H1 (cell line): ENCODE data around the gene ENO3. TPM values are rescaled to one million over a fixed set of nuclear protein-coding genes. Genes with fewer than 3 reads are reported as not detected.
"Not testable (repeated sequence)": the region's sequence is repeated elsewhere in the genome, so short reads cannot be mapped to it uniquely, and the experiment has no call there.

Experiments
- CTCF ChIA-PET: fragments of 300-600 bp; sonication (Branson Sonifier 250); formaldehyde crosslinking; loops from one replicate; lab custom pipeline; 2021; ENCODE audit not compliant: partially characterized antibody; lab: Charles Lee
- POLR2A ChIA-PET: fragments of 300-600 bp; sonication (Branson Sonifier 250); formaldehyde crosslinking; loops from one replicate; lab custom pipeline; 2021; ENCODE audit warnings: inconsistent platforms; ENCODE audit not compliant: partially characterized antibody; lab: Charles Lee
- DNase-seq, 2 experiments: peaks; one replicate each; pipeline versions ENCODE4 v3.0.0 to v3.0.0-alpha.2; 2010 to 2022; ENCODE audit warnings: low spot score in 2 of 2, low read depth in 1 of 2, mixed read lengths in 1 of 2
- FAIRE-seq: peaks from 2 replicates; lab custom pipeline; 2011; peaks lifted over from hg19 to GRCh38; lab: Jason Lieb, UNC
- H2AFZ ChIP-seq: 2 replicates; pipeline ENCODE4 v1.8.1; 2012; ENCODE audit warnings: low read length, inconsistent platforms
- H2AK5ac ChIP-seq: 2 replicates; pipeline ENCODE4 v1.6.1; 2013; ENCODE audit warnings: low read depth, low read length
- H2BK120ac ChIP-seq: replicated peaks from 2 replicates; pipeline ENCODE3; 2013; ENCODE audit warnings: low read depth, low read length, inconsistent platforms
- H2BK12ac ChIP-seq: 2 replicates; pipeline ENCODE4 v1.6.1; 2013; ENCODE audit warnings: low read depth, low read length
- H2BK15ac ChIP-seq: 2 replicates; pipeline ENCODE4 v1.6.1; 2013; ENCODE audit warnings: low read length
- H2BK20ac ChIP-seq: 2 replicates; pipeline ENCODE4 v1.6.1; 2013; ENCODE audit warnings: low read length
- H2BK5ac ChIP-seq: 2 replicates; pipeline ENCODE4 v1.6.1; 2013; ENCODE audit warnings: low read depth, low read length
- H3K14ac ChIP-seq: 2 replicates; pipeline ENCODE4 v1.6.1; 2013; ENCODE audit warnings: inconsistent platforms; ENCODE audit not compliant: insufficient read length
- H3K18ac ChIP-seq: 2 replicates; pipeline ENCODE4 v1.6.1; 2013; ENCODE audit warnings: low read length; ENCODE audit errors: extremely low read depth
- H3K23ac ChIP-seq: 2 replicates; pipeline ENCODE4 v1.6.1; 2013; ENCODE audit warnings: inconsistent platforms; ENCODE audit not compliant: insufficient read length
- H3K23me2 ChIP-seq: 2 replicates; pipeline ENCODE4 v1.6.1; 2013; ENCODE audit warnings: low read depth, low read length
- H3K27ac ChIP-seq: 2 replicates; pipeline ENCODE4 v1.6.1; 2011; ENCODE audit warnings: low read depth, low read length, inconsistent platforms
- H3K27me3 ChIP-seq, 4 experiments: replicated peaks in 1 of 4; 1 replicate in 1 of 4; 2 replicates in 3 of 4; pipeline versions ENCODE4 v1.6.1 to v1.8.1; 2011 to 2013; ENCODE audit warnings: low read length in 3 of 4, mild to moderate bottlenecking in 3 of 4, inconsistent platforms in 2 of 4, mixed read lengths in 2 of 4, moderate library complexity in 1 of 4; ENCODE audit not compliant: control insufficient read depth in 3 of 4, insufficient read depth in 3 of 4; ENCODE audit errors: extremely low read depth in 1 of 4
- H3K36me3 ChIP-seq, 4 experiments: 2 replicates each; pipeline versions ENCODE4 v1.6.1 to v1.8.1; 2011 to 2013; ENCODE audit warnings: mild to moderate bottlenecking in 4 of 4, low read length in 3 of 4, moderate library complexity in 2 of 4, control low read depth in 1 of 4, inconsistent platforms in 1 of 4; ENCODE audit not compliant: insufficient read depth in 4 of 4, control insufficient read depth in 2 of 4
- H3K4ac ChIP-seq: replicated peaks from 2 replicates; pipeline ENCODE3; 2013; ENCODE audit warnings: low read length, low read depth, mixed read lengths, inconsistent platforms; ENCODE audit not compliant: insufficient read length
- H3K4me1 ChIP-seq, 4 experiments: replicated peaks in 1 of 4; 1 replicate in 1 of 4; 2 replicates in 3 of 4; pipeline versions ENCODE4 v1.6.1 to v1.8.1; 2011 to 2013; ENCODE audit warnings: low read length in 3 of 4, inconsistent platforms in 2 of 4, mixed read lengths in 1 of 4; ENCODE audit not compliant: insufficient read depth in 4 of 4, control insufficient read depth in 3 of 4
- H3K4me2 ChIP-seq, 2 experiments: 2 replicates each; pipeline versions ENCODE4 v1.6.1 to v1.8.1; 2011 to 2013; ENCODE audit warnings: low read depth in 2 of 2, low read length in 2 of 2, control low read depth in 1 of 2, inconsistent platforms in 1 of 2, mild to moderate bottlenecking in 1 of 2; ENCODE audit not compliant: insufficient read depth in 1 of 2
- H3K4me3 ChIP-seq, 4 experiments: fragments of 200-600, 300-600 bp in 1 of 4; sonication (generic), shearing (Covaris generic), sonication (Bioruptor Twin) in 1 of 4; 2 replicates each; pipeline versions ENCODE4 v1.5.1 to v1.8.1; 2011 to 2016; ENCODE audit warnings: low read length in 4 of 4, low read depth in 3 of 4, control low read depth in 2 of 4, inconsistent platforms in 2 of 4, mild to moderate bottlenecking in 2 of 4, mixed read lengths in 1 of 4, moderate library complexity in 1 of 4; ENCODE audit not compliant: insufficient read depth in 2 of 4; ENCODE audit errors: extremely low read depth in 1 of 4
- H3K56ac ChIP-seq: replicated peaks from 2 replicates; pipeline ENCODE3; 2013; ENCODE audit warnings: low read depth, mild to moderate bottlenecking, mixed read lengths, low read length, inconsistent platforms; ENCODE audit not compliant: insufficient read length
- H3K79me1 ChIP-seq: 2 replicates; pipeline ENCODE4 v1.6.1; 2013; ENCODE audit warnings: low read depth, low read length, control low read depth
- H3K79me2 ChIP-seq, 2 experiments: 2 replicates each; pipeline versions ENCODE4 v1.6.1 to v1.8.1; 2012 to 2013; ENCODE audit warnings: low read length in 2 of 2, mild to moderate bottlenecking in 2 of 2, inconsistent platforms in 1 of 2; ENCODE audit not compliant: insufficient read depth in 2 of 2, control insufficient read depth in 1 of 2
- H3K9ac ChIP-seq, 4 experiments: replicated peaks in 1 of 4; 1 replicate in 1 of 4; 2 replicates in 3 of 4; pipeline versions ENCODE4 v1.6.1 to v1.8.1; 2011 to 2013; ENCODE audit warnings: low read depth in 3 of 4, low read length in 3 of 4, control low read depth in 2 of 4, mild to moderate bottlenecking in 2 of 4, moderate library complexity in 2 of 4, inconsistent platforms in 1 of 4; ENCODE audit errors: extremely low read depth in 1 of 4
- H3K9me3 ChIP-seq, 2 experiments: 2 replicates each; pipeline versions ENCODE4 v1.6.1 to v1.8.1; 2012 to 2013; ENCODE audit warnings: mild to moderate bottlenecking in 2 of 2, moderate library complexity in 2 of 2, control low read depth in 1 of 2, inconsistent platforms in 1 of 2, low read depth in 1 of 2, low read length in 1 of 2, mixed read lengths in 1 of 2; ENCODE audit not compliant: insufficient read depth in 2 of 2
- H4K20me1 ChIP-seq, 2 experiments: replicated peaks in 1 of 2; 2 replicates each; pipeline versions ENCODE3 to v1.8.1; 2011 to 2013; ENCODE audit warnings: inconsistent platforms in 2 of 2, low read length in 2 of 2, mild to moderate bottlenecking in 1 of 2; ENCODE audit not compliant: insufficient read depth in 2 of 2, control insufficient read depth in 1 of 2
- H4K5ac ChIP-seq: 2 replicates; pipeline ENCODE4 v1.6.1; 2013; ENCODE audit warnings: low read length, low read depth, mixed read lengths, inconsistent platforms; ENCODE audit not compliant: insufficient read length
- H4K8ac ChIP-seq: 2 replicates; pipeline ENCODE4 v1.8.0; 2013; ENCODE audit warnings: mild to moderate bottlenecking, moderate library complexity, low read length, inconsistent platforms; ENCODE audit not compliant: insufficient read depth; ENCODE audit errors: extremely low read depth
- H4K91ac ChIP-seq: replicated peaks from 2 replicates; pipeline ENCODE3; 2013; ENCODE audit warnings: low read length, mixed read lengths, inconsistent platforms; ENCODE audit not compliant: insufficient read length
- CHD1 ChIP-seq: IDR thresholded peaks from 2 replicates; pipeline ENCODE4 v1.6.1; 2012; ENCODE audit warnings: low read depth, low read length, improper control_type of control experiment
- EZH2 ChIP-seq: fragments of 200-600 bp; sonication (generic); IDR thresholded peaks from 2 replicates; pipeline ENCODE4 v1.7.1; 2012; ENCODE audit warnings: low read depth, mild to moderate bottlenecking, moderate library complexity, low read length, inconsistent platforms; ENCODE audit not compliant: severe bottlenecking
- FOSL1 ChIP-seq: IDR thresholded peaks from 2 replicates; pipeline ENCODE4 v1.6.1; 2011; ENCODE audit warnings: mild to moderate bottlenecking, low read depth, low read length, moderate library complexity; ENCODE audit not compliant: insufficient read depth
- RXRA ChIP-seq: IDR thresholded peaks from 2 replicates; pipeline ENCODE4 v1.6.1; 2011; ENCODE audit warnings: low read depth, mild to moderate bottlenecking, low read length, moderate library complexity; ENCODE audit not compliant: insufficient read depth
- SIX5 ChIP-seq: IDR thresholded peaks from 2 replicates; pipeline ENCODE4 v1.6.1; 2011; ENCODE audit warnings: mild to moderate bottlenecking, low read depth, low read length
- SP1 ChIP-seq: IDR thresholded peaks from 2 replicates; pipeline ENCODE4 v1.6.1; 2011; ENCODE audit warnings: low read depth, low read length
- whole genome bisulfite sequencing, 2 experiments: shearing (Covaris generic) in 1 of 2; methylation state at CpG; one replicate each; pipeline versions ENCODE4 v1.1.6 to v1.1.7; 2013 to 2015; ENCODE audit warnings: low lambda C conversion rate in 2 of 2, mixed read lengths in 2 of 2, inconsistent platforms in 1 of 2, low coverage in 1 of 2, missing lambda C conversion rate in 1 of 2; ENCODE audit not compliant: insufficient replicate concordance in 2 of 2, insufficient coverage in 1 of 2, insufficient read length in 1 of 2; ENCODE audit errors: extremely low coverage in 1 of 2, missing lambda C conversion rate in 1 of 2; 5-methylcytosine and 5-hydroxymethylcytosine counted together
- polyA plus RNA-seq, 7 experiments: library from polyadenylated mRNA; depleted of rRNA in 3 of 7; stranded (reverse) in 5 of 7; unstranded in 2 of 7; fragments of >200 nt in 5 of 7; fragments of 200-250 nt in 2 of 7; gene quantifications; 1 replicate in 5 of 7; 2 replicates in 1 of 7; 4 replicates in 1 of 7; pipeline versions ENCODE4 v1.2.1 to v1.2.3, GENCODE V29; 2011 to 2013; ENCODE audit warnings: missing spikeins in 2 of 7, mixed read lengths in 2 of 7
- total RNA-seq: library from RNA; stranded (reverse); fragmentation: NEBNext Ultra II Directional; extraction: Animal tissue kit (Norgen Biotek cat#: 25700); gene quantifications from 2 replicates; pipeline ENCODE4 v1.2.1, GENCODE V29; 2021

ENO3 gene
- total and polyA plus RNA-seq, 2 of the 8 experiments (the other 6 are each of a cell fraction or from before 2014, with no cell fraction given), result 25.0 to 25.7 TPM

DNA sequence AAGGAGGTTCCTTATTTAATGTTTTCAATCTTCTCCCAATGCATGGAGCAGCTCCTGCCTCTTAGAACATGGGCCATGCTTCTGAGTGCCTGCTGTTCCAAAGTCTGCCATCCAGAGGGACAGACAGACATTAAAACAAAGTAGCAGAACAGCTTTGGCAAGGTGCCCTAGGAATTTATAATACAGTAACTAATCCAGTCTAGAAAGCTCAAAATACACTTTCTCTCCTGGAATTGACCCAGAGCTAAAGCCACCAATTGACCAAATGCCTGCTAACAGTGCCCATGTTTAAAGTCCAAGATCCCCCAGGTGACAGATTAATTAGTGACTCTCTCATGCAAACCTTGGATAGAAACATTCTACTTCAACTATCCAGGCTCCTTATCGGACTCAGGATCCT is 36.9 kb upstream of the ENO3 start (continued):
- TF ChIP-seq FOSL1 (no peak), EZH2 (no peak), SIX5 (no peak), CHD1 (no peak), RXRA (no peak), SP1 (no peak)

DNA sequence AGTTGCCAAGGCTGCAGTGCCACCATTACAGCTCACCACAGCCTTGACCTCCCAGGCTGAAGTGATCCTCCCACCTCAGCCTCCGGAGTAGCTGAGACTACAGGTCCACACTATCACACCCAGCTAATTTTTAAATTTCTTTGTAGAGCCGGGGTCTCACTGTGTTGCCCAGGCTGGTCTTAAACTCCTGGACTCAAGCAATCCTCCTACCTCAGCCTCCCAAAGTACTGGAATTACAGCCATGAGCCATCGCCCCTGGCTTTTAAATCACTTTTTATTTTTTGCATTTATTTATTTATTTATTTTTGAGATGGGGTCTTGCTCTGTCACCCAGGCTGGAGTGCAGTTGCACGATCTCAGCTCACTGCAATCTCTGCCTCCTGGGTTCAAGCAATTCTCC is 36.4 kb upstream of the ENO3 start:
- H3K79me1 ChIP-seq, H3K79me2 ChIP-seq, H3K27me3 ChIP-seq, H3K9me3 ChIP-seq, H3K4me3 ChIP-seq, H4K20me1 ChIP-seq, H2AFZ ChIP-seq, H4K5ac ChIP-seq, H2BK20ac ChIP-seq, FAIRE-seq, H2BK12ac ChIP-seq, H3K56ac ChIP-seq, H4K91ac ChIP-seq, H3K14ac ChIP-seq, H3K23ac ChIP-seq, H2AK5ac ChIP-seq, H3K4me1 ChIP-seq, H3K18ac ChIP-seq, DNase-seq, H3K23me2 ChIP-seq, H3K4ac ChIP-seq, H3K9ac ChIP-seq, H4K8ac ChIP-seq, H2BK15ac ChIP-seq, H2BK5ac ChIP-seq, H2BK120ac ChIP-seq, H3K4me2 ChIP-seq, H3K27ac ChIP-seq, H3K36me3 ChIP-seq: not testable (repeated sequence)
- 84% methylated on average over 4 of the region's 4 CpGs; no CpG with 5 or more reads in 1 of the 2 experiments for WGBS, 2 experiments
- ChIA-PET POLR2A (interaction anchor here (1.0 to 5.1 kb wide), 5 partner anchors 9 to 25 kb away, joined by 3 to 55 read pairs (median 6); partner anchors contain the start of genes RNF167 and SLC25A11), CTCF (interaction anchor here (2.2 kb wide), 1 partner anchor 9 kb away, joined by 6 read pairs; no protein-coding TSS in a partner anchor)
